Hepatocyte (in vitro differentiated cells): ENCODE results near the gene CPTP. TPM values are rescaled to one million over a fixed set of nuclear protein-coding genes. Genes with fewer than 3 reads are reported as not detected.

Experiments
- DNase-seq: peaks from one replicate; pipeline ENCODE4 v3.0.0-alpha.2; 2016; ENCODE audit warnings: low spot score
- H2AFZ ChIP-seq: fragments of 200-600 bp; sonication (generic); 2 replicates; pipeline ENCODE4 v1.6.0; 2016; ENCODE audit warnings: antibody characterized with exemption, mild to moderate bottlenecking
- H3K27ac ChIP-seq: fragments of 200-600 bp; sonication (generic); 2 replicates; pipeline ENCODE4 v1.5.1; 2016; ENCODE audit warnings: mild to moderate bottlenecking
- H3K27me3 ChIP-seq: fragments of 200-600 bp; sonication (generic); 2 replicates; pipeline ENCODE4 v1.6.1; 2016
- H3K36me3 ChIP-seq: fragments of 200-600 bp; sonication (generic); replicated peaks from 2 replicates; pipeline ENCODE4 v1.5.1; 2016; ENCODE audit warnings: low read depth; ENCODE audit not compliant: insufficient read depth
- H3K4me1 ChIP-seq: fragments of 200-600 bp; sonication (generic); 2 replicates; pipeline ENCODE4 v1.5.1; 2016; ENCODE audit warnings: mild to moderate bottlenecking, moderate library complexity; ENCODE audit not compliant: insufficient read depth
- H3K4me2 ChIP-seq: fragments of 200-600 bp; sonication (generic); 2 replicates; pipeline ENCODE4 v1.6.0; 2016
- H3K4me3 ChIP-seq: fragments of 200-600 bp; sonication (generic); 2 replicates; pipeline ENCODE4 v1.5.1; 2016; ENCODE audit warnings: mild to moderate bottlenecking
- H3K79me2 ChIP-seq: fragments of 200-600 bp; sonication (generic); 2 replicates; pipeline ENCODE4 v1.6.0; 2017; ENCODE audit warnings: mild to moderate bottlenecking
- H3K9me2 ChIP-seq: fragments of 200-600 bp; sonication (generic); replicated peaks from 2 replicates; pipeline ENCODE4 v1.6.0; 2017; ENCODE audit warnings: mild to moderate bottlenecking; ENCODE audit not compliant: insufficient read depth
- H3K9me3 ChIP-seq: fragments of 200-600 bp; sonication (generic); 2 replicates; pipeline ENCODE4 v1.5.1; 2016; ENCODE audit warnings: low read depth, mild to moderate bottlenecking
- H4K20me1 ChIP-seq: fragments of 200-600 bp; sonication (generic); 2 replicates; pipeline ENCODE4 v1.6.0; 2016; ENCODE audit warnings: mild to moderate bottlenecking; ENCODE audit not compliant: insufficient read depth, poor library complexity, severe bottlenecking
- EZH2 ChIP-seq: fragments of 200-600 bp; sonication (generic); IDR thresholded peaks from 2 replicates; pipeline ENCODE4 v1.6.1; 2016; ENCODE audit warnings: antibody characterized with exemption, mild to moderate bottlenecking, borderline replicate concordance
- EZH2phosphoT487 ChIP-seq: fragments of 200-600 bp; sonication (generic); IDR thresholded peaks from one replicate; pipeline ENCODE4 v1.6.1; 2018; ENCODE audit warnings: antibody characterized with exemption, mild to moderate bottlenecking, low read depth, moderate library complexity; ENCODE audit not compliant: unreplicated experiment, severe bottlenecking
- WGBS: methylation state at CpG from one replicate; pipeline ENCODE4 v1.1.6; 2016; ENCODE audit warnings: low lambda C conversion rate; ENCODE audit errors: missing lambda C conversion rate; 5-methylcytosine and 5-hydroxymethylcytosine counted together
- polyA plus RNA-seq: library from polyadenylated mRNA; unstranded; fragments of >200 nt; fragmentation: Nextera tagmentation; extraction: Ambion mirVana; gene quantifications from 2 replicates; pipeline ENCODE4 v1.2.1, GENCODE V29; 2016
- total RNA-seq: library from RNA; depleted of rRNA; stranded (reverse); fragments of >200 nt; gene quantifications from 2 replicates; pipeline ENCODE4 v1.2.3, GENCODE V29; 2014
- TF ChIP-seq, protein P1 (sequence below): fragments of 200-600 bp; sonication (generic); IDR thresholded peaks from 2 replicates; pipeline ENCODE4 v1.5.1; 2016; ENCODE audit warnings: antibody characterized with exemption, mild to moderate bottlenecking; ENCODE audit not compliant: poor library complexity

Gene CPTP
- total and polyA plus RNA-seq, 2 experiments from 2014 or later: 12.8 to 45.6 TPM

GRCh38 chr1:1342061-1342562, 17.5 kb downstream of the CPTP start:
- peaks cover 32% of the 10 kb centered on the region for H4K20me1 ChIP-seq
- H3K36me3 ChIP-seq: no peaks in the 10 kb centered on the region
- no peaks in the 10 kb centered on the region for H3K9me3 ChIP-seq
- WGBS: 95% methylated on average over 27 of the region's 28 CpGs
- no peak for DNase-seq
- peaks cover 45% of the 10 kb centered on the region for H3K79me2 ChIP-seq
- no peaks in the 10 kb centered on the region for H3K9me2 ChIP-seq
- H3K27ac ChIP-seq: no peak overlapping the region
- no peak overlapping the region for H2AFZ ChIP-seq
- H3K4me3 ChIP-seq: no peak overlapping the region
- H3K4me2 ChIP-seq: no peak overlapping the region
- TF ChIP-seq, protein P1, sequence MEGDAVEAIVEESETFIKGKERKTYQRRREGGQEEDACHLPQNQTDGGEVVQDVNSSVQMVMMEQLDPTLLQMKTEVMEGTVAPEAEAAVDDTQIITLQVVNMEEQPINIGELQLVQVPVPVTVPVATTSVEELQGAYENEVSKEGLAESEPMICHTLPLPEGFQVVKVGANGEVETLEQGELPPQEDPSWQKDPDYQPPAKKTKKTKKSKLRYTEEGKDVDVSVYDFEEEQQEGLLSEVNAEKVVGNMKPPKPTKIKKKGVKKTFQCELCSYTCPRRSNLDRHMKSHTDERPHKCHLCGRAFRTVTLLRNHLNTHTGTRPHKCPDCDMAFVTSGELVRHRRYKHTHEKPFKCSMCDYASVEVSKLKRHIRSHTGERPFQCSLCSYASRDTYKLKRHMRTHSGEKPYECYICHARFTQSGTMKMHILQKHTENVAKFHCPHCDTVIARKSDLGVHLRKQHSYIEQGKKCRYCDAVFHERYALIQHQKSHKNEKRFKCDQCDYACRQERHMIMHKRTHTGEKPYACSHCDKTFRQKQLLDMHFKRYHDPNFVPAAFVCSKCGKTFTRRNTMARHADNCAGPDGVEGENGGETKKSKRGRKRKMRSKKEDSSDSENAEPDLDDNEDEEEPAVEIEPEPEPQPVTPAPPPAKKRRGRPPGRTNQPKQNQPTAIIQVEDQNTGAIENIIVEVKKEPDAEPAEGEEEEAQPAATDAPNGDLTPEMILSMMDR: no peak
- TF ChIP-seq EZH2phosphoT487: no peak
- no peak for TF ChIP-seq EZH2
- peaks cover 26% of the 10 kb centered on the region for H3K4me1 ChIP-seq
- H3K27me3 ChIP-seq: no peaks in the 10 kb centered on the region

- peaks cover 32% of the 10 kb centered on the region for H3K4me1 ChIP-seq
- 95% methylated on average over 12 of the region's 18 CpGs for WGBS
- H3K27ac ChIP-seq: no peak overlapping the region
- H3K27me3 ChIP-seq: no peaks in the 10 kb centered on the region
- no peak overlapping the region for H3K4me2 ChIP-seq
- peaks cover 38% of the 10 kb centered on the region for H4K20me1 ChIP-seq
- no peaks in the 10 kb centered on the region for H3K36me3 ChIP-seq
- H3K4me3 ChIP-seq: no peak overlapping the region
- peaks cover 50% of the 10 kb centered on the region for H3K79me2 ChIP-seq
- H2AFZ ChIP-seq: no peak overlapping the region
- TF ChIP-seq EZH2phosphoT487: no peak
- TF ChIP-seq, protein P1: no peak
- no peak for TF ChIP-seq EZH2
- no peaks in the 10 kb centered on the region for H3K9me2 ChIP-seq
- no peaks in the 10 kb centered on the region for H3K9me3 ChIP-seq
- DNase-seq: no peak
Measured at GRCh38 chr1:1342584-1343115, 18.0 kb downstream of the CPTP start.

GRCh38 chr1:1343811-1344421, 19.3 kb downstream of the CPTP start:
- H3K9me2 ChIP-seq: no peaks in the 10 kb centered on the region
- H3K4me2 ChIP-seq: no peak overlapping the region
- no peaks in the 10 kb centered on the region for H3K9me3 ChIP-seq
- no peak overlapping the region for H2AFZ ChIP-seq
- no peak for DNase-seq
- WGBS: 96% methylated on average over 24 of the region's 24 CpGs
- TF ChIP-seq, protein P1: no peak
- TF ChIP-seq EZH2phosphoT487 (no peak), EZH2 (no peak)
- no peaks in the 10 kb centered on the region for H3K36me3 ChIP-seq
- peaks cover 39% of the 10 kb centered on the region for H3K4me1 ChIP-seq
- no peak overlapping the region for H3K27ac ChIP-seq
- H4K20me1 ChIP-seq: peaks cover 42% of the 10 kb centered on the region
- no peaks in the 10 kb centered on the region for H3K27me3 ChIP-seq
- H3K79me2 ChIP-seq: peaks cover 63% of the 10 kb centered on the region
- no peak overlapping the region for H3K4me3 ChIP-seq
